ENCODE results near the gene LUC7L2. TPM values are rescaled to one million over a fixed set of nuclear protein-coding genes. Genes with fewer than 3 reads are reported as not detected.
A peak's percentile ranks its signal among the peaks of the same experiment; 100 is the strongest.

Gene LUC7L2
- total and polyA plus RNA-seq, 2 of the 8 experiments (the other 6 are each of a cell fraction or from before 2014, with no cell fraction given), result 22.9 to 67.8 TPM

- H3K4ac ChIP-seq (replicated peaks; ENCODE audit: insufficient read length, low read depth, low read length), result no peak overlapping the region
- H2BK20ac ChIP-seq (ENCODE audit: low read length), result no peak overlapping the region
- H4K5ac ChIP-seq (ENCODE audit: insufficient read length, low read depth, low read length), result no peak overlapping the region
- H3K4me1 ChIP-seq (replicated peaks in 1 of 4; ENCODE audit: control insufficient read depth in 3 of 4, insufficient read depth in 4 of 4, low read length in 3 of 4), result no peaks in the 10 kb centered on the region; a peak in 1 of 7 replicates
- H3K9me3 ChIP-seq (ENCODE audit: insufficient read depth in 2 of 2, low read depth in 1 of 2, low read length in 1 of 2), result no peaks in the 10 kb centered on the region
- no peak overlapping the region for H3K4me2 ChIP-seq (ENCODE audit: insufficient read depth in 1 of 2, low read depth in 2 of 2, low read length in 2 of 2)
- H2BK120ac ChIP-seq (replicated peaks; ENCODE audit: low read depth, low read length), result no peak overlapping the region
- H3K4me3 ChIP-seq (ENCODE audit: extremely low read depth in 1 of 4, insufficient read depth in 2 of 4, low read depth in 3 of 4, low read length in 4 of 4), result no peak overlapping the region
- H3K23me2 ChIP-seq (ENCODE audit: low read depth, low read length), result no peaks in the 10 kb centered on the region
- FAIRE-seq (no peak), DNase-seq (ENCODE audit: low read depth in 1 of 2, low spot score in 2 of 2) (peak in 1 of 2 experiments; percentile 34)
- no peaks in the 10 kb centered on the region for H3K79me1 ChIP-seq (ENCODE audit: low read depth, low read length)
- no peak overlapping the region for H3K23ac ChIP-seq (ENCODE audit: insufficient read length)
- POLR2A ChIA-PET (ENCODE audit: partially characterized antibody), result interaction anchor here (1.3 kb wide), 1 partner anchor 15 kb away, joined by 4 read pairs; no protein-coding TSS in a partner anchor
- H4K20me1 ChIP-seq (replicated peaks in 1 of 2; ENCODE audit: control insufficient read depth in 1 of 2, insufficient read depth in 2 of 2, low read length in 2 of 2), result no peaks in the 10 kb centered on the region
- CTCF ChIA-PET (ENCODE audit: partially characterized antibody), result interaction anchor here (0.6 to 2.3 kb wide), 10 partner anchors 8 to 1329 kb away, joined by 3 to 10 read pairs (median 4); no protein-coding TSS in a partner anchor
- no peaks in the 10 kb centered on the region for H3K36me3 ChIP-seq (ENCODE audit: control insufficient read depth in 2 of 4, insufficient read depth in 4 of 4, low read length in 3 of 4)
- H3K9ac ChIP-seq (replicated peaks in 1 of 4; ENCODE audit: extremely low read depth in 1 of 4, low read depth in 3 of 4, low read length in 3 of 4), result no peak overlapping the region
- no peak overlapping the region for H2AFZ ChIP-seq (ENCODE audit: low read length)
- H2BK12ac ChIP-seq (ENCODE audit: low read depth, low read length), result no peak overlapping the region
- H3K56ac ChIP-seq (replicated peaks; ENCODE audit: insufficient read length, low read depth, low read length), result no peak overlapping the region
- no peaks in the 10 kb centered on the region for H3K27me3 ChIP-seq (replicated peaks in 1 of 4; ENCODE audit: control insufficient read depth in 3 of 4, extremely low read depth in 1 of 4, insufficient read depth in 3 of 4, low read length in 3 of 4)
- H3K18ac ChIP-seq (ENCODE audit: extremely low read depth, low read length), result no peak overlapping the region
- no peak overlapping the region for H3K14ac ChIP-seq (ENCODE audit: insufficient read length)
- H2BK5ac ChIP-seq (ENCODE audit: low read depth, low read length), result no peak overlapping the region
- H4K91ac ChIP-seq (replicated peaks; ENCODE audit: insufficient read length, low read length), result no peak overlapping the region
- no peak overlapping the region for H2BK15ac ChIP-seq (ENCODE audit: low read length)
- H3K79me2 ChIP-seq (ENCODE audit: control insufficient read depth in 1 of 2, insufficient read depth in 2 of 2, low read length in 2 of 2), result no peaks in the 10 kb centered on the region
- H3K27ac ChIP-seq (ENCODE audit: low read depth, low read length), result no peak overlapping the region
- H2AK5ac ChIP-seq (ENCODE audit: low read depth, low read length), result no peak overlapping the region
- no peak overlapping the region for H4K8ac ChIP-seq (ENCODE audit: extremely low read depth, insufficient read depth, low read length)
- 97% methylated on average over 3 of the region's 3 CpGs; no CpG with 5 or more reads in 1 of the 2 experiments for WGBS, 2 experiments (ENCODE audit: extremely low coverage in 1 of 2, insufficient coverage in 1 of 2, insufficient read length in 1 of 2, insufficient replicate concordance in 2 of 2, low coverage in 1 of 2, low lambda C conversion rate in 2 of 2, missing lambda C conversion rate in 1 of 2)
- no peak for TF ChIP-seq SIN3A (conservative IDR thresholded peaks at IDR 0.05 in 1 of 2, IDR thresholded peaks at IDR 0.05 in 1 of 2; ENCODE audit: low read depth in 1 of 2, low read length in 2 of 2)
These were observed 71.8 kb downstream of the LUC7L2 start for GRCh38 chr7:139431459-139431858.

Measured in H1 (cell line).